Motor neuron (in vitro differentiated cells): ENCODE data around the gene IL3RA. TPM values are rescaled to one million over a fixed set of nuclear protein-coding genes. Genes with fewer than 3 reads are reported as not detected.

Source experiments
- ATAC-seq, 8 experiments: fragments of 200-7000 bp; cut with Tn5 transposase; replicated peaks in 6 of 8; 2 replicates each; pipeline ENCODE4 v1.8.0; 2021; ENCODE audit warnings: mild to moderate bottlenecking in 8 of 8, moderate library complexity in 8 of 8
- H3K27ac ChIP-seq, 2 donors: fragments of 250-450 bp; sonication (Bioruptor Pico); 2 replicates each; pipeline ENCODE4 v1.9.0; 2021; ENCODE audit warnings: antibody characterized with exemption in 2 of 2, mild to moderate bottlenecking in 2 of 2, moderate library complexity in 1 of 2
- H3K4me1 ChIP-seq, 2 donors: fragments of 250-450 bp; sonication (Bioruptor Pico); replicated peaks in 1 of 2; 2 replicates each; pipeline ENCODE4 v1.6.1; 2021; ENCODE audit warnings: antibody characterized with exemption in 2 of 2, mild to moderate bottlenecking in 2 of 2, moderate library complexity in 1 of 2
- H3K4me3 ChIP-seq, 5 donors: fragments of 250-450 bp; sonication (Bioruptor Pico); 2 replicates each; pipeline ENCODE4 v1.9.0; 2021; ENCODE audit warnings: antibody characterized with exemption in 5 of 5, mild to moderate bottlenecking in 5 of 5, moderate library complexity in 4 of 5
- WGBS, 10 experiments: fragments of 450-650 bp; shearing (Covaris generic); methylation state at CpG; one replicate each; pipeline ENCODE4 v1.0.0; 2022; 5-methylcytosine and 5-hydroxymethylcytosine counted together
- in situ Hi-C, 9 experiments: fragments of 400-800 bp; cut with MboI; loops; one replicate each; pipeline ENCODE4 v1.15.0; 2021; ENCODE audit warnings: low sequenced_read_pairs in 9 of 9, low pct_unique_long_range_greater_than_20kb in 2 of 9; ENCODE audit not compliant: unreplicated experiment in 9 of 9
- total RNA-seq, 8 experiments: library from RNA; unstranded; fragments of 300-600 nt; gene quantifications; 2 replicates each; pipeline versions ENCODE4 v1.2.3 to v1.2.4, GENCODE V29; 2022

Gene IL3RA
- total RNA-seq, 8 experiments from 2014 or later = 0.27 to 1.3 (median 0.55) TPM; not detected in 1

DNA sequence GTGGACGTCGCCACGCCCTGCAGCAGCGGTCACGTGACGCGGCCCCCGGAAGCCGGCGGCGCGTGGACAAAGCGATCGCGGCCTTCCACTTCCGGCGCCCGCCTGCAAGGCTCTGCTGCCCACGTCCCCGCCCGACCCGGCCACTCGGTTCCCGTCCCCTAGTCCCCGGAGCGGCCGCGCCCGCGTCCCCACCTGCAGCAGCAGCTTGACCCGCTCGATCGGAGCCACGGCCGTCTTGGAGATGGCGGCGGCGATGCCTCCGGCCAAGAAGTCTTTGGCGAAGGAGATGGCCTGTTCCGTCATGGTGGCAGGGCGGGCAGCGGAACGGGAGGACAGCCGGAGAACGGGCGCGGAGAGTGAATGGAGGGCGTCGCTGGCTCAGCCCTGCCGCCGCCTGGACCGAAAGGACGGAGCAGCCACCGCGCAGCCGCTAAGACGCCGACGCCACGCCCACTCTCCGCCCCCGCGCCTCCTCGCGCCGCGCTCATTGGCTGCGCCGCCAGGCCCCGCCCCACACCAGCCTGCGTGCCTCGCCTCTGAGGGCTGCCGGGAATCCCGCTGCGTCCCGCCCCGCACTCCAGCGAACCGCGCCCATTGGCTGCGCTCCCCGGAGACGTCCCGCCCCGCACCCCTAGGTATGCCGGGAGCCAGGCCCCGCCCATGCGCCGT is 55.3 kb downstream of the IL3RA start, which contains the start of gene SLC25A6:
TSS of gene SLC25A6 (minus strand) at position 407 of the 669 bp plus-strand sequence. CDS start at position 303, 104 bp downstream.
- whole genome bisulfite sequencing, 10 experiments = 0% methylated on average over 7 of the region's 90 CpGs; no CpG with 5 or more reads in 9 of the 10 experiments
- Histone ChIP-seq H3K27ac (peak within 1 kb of the TSS; percentile 99), H3K4me3 (peak within 1 kb of the TSS; percentile 94 to 100 (median 99)), H3K4me1 (peaks cover 15 to 18% of the 10 kb centered on the region in 2 donors)
- in situ Hi-C loops = no loop called here
- ATAC-seq = peak; percentile 70 to 95 (median 92)

DNA sequence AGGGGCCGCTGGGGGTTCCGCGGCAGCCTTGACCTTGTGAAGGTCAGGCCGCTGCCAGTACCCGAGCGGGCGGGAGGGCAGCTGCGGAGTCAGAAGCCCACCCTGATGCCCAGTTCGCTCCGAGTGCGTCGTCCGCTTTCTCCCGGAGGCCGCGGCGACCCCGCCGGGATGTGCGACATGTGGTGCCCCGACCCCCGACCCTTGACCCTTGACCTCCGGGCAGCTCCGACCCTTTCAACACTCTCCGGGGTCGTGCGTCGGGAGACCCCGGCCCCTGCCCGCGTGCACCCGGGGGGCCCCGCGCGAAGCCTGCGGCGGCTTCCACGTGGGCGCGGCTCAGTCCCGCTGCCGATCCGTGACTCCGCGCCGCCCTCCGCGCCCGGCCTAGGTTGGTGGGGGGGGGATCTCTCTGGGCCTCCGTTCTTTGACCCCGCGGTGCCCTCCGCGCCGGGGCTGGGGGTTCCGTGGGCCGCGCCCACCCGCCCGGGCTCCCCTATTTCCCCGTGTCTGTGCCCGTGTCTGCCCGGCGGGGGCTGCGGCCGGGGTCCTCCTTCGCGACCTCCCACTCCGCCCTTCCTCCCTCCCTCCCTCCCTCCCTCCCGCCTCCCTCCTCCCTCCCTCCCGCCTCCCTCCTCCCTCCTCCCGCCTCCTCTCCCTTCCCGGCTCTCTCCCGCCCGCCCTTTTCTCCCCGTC is 55.9 kb downstream of the IL3RA start:
- in situ Hi-C loops = no loop called here
- peak; percentile 44 to 67 (median 56) for ATAC-seq

DNA sequence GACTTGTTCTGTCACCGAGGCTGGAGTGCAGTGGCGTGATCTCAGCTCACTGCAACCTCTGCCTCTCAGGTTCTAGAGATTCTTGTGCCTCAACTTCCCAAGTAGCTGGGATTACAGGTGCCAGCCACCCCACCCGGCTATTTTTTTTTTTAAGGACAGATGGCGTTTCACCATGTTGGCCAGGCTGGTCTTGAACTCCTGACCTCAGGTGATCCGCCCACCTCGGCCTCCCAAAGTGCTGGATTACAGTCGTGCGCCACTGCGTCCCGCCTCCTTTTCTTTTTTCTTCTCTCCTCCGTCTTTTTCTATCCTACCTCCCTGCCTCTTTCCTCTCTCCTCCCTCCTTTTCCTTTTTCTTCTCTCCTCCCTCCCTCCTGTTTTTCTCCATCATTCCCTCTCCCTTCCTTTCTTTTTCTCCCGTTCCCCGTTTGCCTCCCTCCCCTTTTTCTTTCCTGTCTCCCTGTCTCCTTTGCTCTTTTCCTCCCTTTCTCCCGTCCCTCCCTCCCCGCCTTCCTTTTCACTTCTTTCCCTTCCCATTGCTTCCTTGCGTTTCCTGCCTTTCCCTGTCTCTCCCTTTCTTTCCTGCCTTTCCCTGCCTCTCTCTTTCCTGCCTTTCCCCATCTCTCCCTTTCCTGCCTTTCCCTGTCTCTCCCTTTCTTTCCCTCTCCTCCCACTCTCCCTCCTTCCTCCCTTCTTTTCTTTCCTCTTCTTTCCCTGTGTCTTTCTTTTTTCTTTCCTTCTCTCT is 57.5 kb downstream of the IL3RA start:
- in situ Hi-C loops = no loop called here
- no peak overlapping the region for H3K4me3 ChIP-seq
- 20 to 80% (median 38%) methylated on average over 1 to 16 of the region's 16 CpGs for WGBS, 10 experiments

More for the DNA sequence above, 55.9 kb downstream of the IL3RA start:
- Histone ChIP-seq H3K4me1 (peaks cover 15 to 18% of the 10 kb centered on the region in 2 donors), H3K27ac (peak overlapping the region; percentile 89 to 96), H3K4me3 (peak overlapping the region; percentile 94 to 100 (median 99))
- WGBS, 10 experiments = 0% methylated on average over 1 to 2 of the region's 76 CpGs; no CpG with 5 or more reads in 8 of the 10 experiments

DNA sequence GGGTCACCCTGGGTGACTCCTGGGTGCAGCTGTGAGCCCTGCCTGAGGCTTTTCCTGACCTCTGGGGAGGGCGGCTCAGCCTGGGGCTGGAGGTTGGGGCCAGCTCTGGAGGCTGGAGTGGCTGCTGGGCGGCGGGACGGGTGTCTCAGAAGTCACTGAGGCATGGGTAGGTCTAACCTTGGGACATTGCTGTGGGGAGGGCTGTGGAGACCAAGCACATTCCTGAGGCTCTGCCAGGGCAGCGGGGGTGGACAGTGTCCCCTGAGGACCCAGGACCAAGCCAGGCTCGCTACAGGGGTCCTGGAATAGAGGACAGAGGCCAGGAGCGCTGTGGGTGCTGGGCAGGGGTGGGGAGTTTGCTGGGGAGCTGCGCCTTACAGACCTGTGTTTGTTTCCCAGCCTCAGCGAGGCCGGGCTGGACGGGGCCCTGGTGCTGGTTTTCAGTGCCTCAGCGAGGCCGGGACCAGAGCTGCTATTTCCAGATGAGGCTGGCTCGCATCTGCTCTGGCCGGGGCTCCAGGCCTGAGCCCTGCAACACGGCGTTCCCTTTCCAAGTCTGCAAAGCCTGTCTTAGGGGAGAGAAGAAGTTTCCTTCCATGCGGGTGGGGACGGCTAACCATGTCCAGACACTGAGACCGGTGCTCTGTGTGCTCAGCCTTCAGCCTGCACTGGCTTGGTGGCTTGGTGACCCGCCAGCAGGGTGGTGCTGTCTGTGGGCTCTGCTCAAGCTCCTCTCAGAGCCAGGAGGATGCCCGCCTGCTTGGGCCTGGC is 58.3 kb downstream of the IL3RA start:
- Histone ChIP-seq H3K4me3 (no peak overlapping the region), H3K4me1 (peaks cover 15 to 18% of the 10 kb centered on the region in 2 donors), H3K27ac (no peak overlapping the region)
- 0 to 100% (median 40%) methylated on average over 1 to 4 of the region's 22 CpGs; no CpG with 5 or more reads in 5 of the 10 experiments for WGBS, 10 experiments
- peak in 2 of 8 experiments; percentile 0 to 8 for ATAC-seq
- in situ Hi-C loops = no loop called here

More for the DNA sequence above, 57.5 kb downstream of the IL3RA start:
- H3K4me1 ChIP-seq = peaks cover 15 to 18% of the 10 kb centered on the region in 2 donors
- H3K27ac ChIP-seq = no peak overlapping the region
- ATAC-seq = no peak

DNA sequence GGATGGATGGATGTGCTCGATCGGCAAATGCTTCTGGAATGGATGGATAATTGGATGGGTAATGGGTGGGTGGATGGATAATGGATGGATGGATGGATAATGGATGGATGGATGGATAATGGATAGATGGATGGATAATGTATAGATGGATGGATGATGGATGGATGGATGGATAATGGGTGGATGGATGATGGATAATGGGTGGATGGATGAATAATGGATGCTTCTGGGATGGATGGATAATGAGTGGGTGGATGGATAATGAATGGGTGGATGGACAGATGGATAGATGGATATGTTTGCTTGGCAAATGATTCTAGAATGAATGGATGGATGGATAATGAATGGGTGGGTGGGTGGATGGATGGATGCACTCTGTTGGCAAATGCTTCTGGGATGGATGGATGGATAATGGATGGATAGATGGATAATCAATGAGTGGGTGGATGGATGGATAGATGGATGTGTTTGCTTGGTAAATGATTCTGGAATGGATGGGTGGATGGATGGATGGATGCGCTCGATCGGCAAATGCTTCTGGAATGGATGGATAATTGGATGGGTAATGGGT is 59.1 kb downstream of the IL3RA start:
- in situ Hi-C loops = no loop called here
- ATAC-seq = no peak
- Histone ChIP-seq H3K27ac (no peak overlapping the region), H3K4me1 (peaks cover 15 to 18% of the 10 kb centered on the region in 2 donors), H3K4me3 (no peak overlapping the region)
- WGBS, 10 experiments = 79 to 100% (median 88%) methylated on average over 2 to 5 of the region's 5 CpGs; no CpG with 5 or more reads in 1 of the 10 experiments

DNA sequence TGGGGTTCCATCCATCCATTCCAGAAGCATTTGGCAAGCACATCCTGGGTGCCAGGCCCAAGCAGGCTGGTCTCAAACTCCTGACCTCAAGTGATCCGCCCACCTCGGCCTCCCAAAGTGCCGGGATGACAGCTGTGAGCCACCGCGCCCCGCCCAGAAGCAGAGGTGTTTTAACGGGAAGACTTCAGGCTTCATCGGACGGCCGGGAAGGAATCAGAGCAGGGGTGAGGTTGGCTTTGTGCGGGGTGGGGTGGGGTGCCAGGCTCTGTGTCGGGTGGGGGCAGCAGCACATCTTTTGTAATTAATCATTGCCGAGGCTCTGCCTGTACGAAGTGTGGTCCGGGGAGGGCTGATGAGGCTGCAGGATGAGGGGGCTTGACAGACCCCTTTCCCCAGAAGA is 60.4 kb downstream of the IL3RA start:
- WGBS, 10 experiments = 0 to 100% (median 77%) methylated on average over 1 to 8 of the region's 15 CpGs; no CpG with 5 or more reads in 7 of the 10 experiments
- Histone ChIP-seq H3K4me3 (no peak overlapping the region), H3K4me1 (peaks cover 13 to 16% of the 10 kb centered on the region in 2 donors), H3K27ac (no peak overlapping the region)
- in situ Hi-C loops = no loop called here
- ATAC-seq = no peak

DNA sequence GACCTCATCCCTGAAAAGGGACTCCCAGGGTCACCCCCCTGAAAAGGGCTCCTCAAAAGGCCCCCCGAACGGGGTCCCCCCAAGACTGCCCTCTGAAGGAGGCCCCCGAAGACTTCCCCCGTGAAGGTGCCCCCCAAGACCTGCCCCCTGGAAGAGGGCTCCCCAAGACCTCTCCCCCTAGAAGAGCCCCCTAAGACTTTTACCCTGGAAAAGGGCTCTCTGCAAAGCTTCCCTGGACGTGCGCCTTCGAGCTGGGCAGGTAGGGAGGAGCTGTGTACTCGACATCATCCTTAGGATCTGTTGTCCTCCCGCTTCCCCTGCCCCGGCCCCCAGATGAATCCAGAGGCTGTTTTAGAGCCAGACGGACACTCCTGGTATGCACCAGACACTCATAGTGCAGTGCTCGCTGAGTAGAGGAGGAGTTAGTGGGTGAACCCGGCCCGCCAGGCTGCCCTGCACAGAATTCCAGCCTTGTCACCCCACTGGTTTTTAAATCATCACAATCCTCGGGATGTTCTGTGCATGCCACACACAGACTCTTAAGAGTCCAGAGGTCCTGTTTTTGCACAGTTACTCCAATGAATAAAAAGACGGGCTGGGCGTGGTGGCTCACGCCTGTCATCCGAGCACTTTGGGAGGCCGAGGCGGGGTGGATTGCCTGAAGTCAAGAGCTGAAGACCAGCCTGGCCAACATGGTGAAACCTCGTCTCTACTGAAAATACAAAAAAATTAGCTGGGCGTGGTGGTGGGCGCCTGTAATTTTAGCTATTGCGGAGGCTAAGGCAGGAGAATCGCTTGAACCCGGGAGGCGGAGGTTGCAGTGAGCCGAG is 61.1 kb downstream of the IL3RA start:
- 55 to 100% (median 82%) methylated on average over 1 to 11 of the region's 29 CpGs; no CpG with 5 or more reads in 3 of the 10 experiments for WGBS, 10 experiments
- no peak for ATAC-seq
- H3K4me1 ChIP-seq = peaks cover 13 to 16% of the 10 kb centered on the region in 2 donors
- in situ Hi-C loops = no loop called here
- no peak overlapping the region for H3K4me3 ChIP-seq
- H3K27ac ChIP-seq = no peak overlapping the region

DNA sequence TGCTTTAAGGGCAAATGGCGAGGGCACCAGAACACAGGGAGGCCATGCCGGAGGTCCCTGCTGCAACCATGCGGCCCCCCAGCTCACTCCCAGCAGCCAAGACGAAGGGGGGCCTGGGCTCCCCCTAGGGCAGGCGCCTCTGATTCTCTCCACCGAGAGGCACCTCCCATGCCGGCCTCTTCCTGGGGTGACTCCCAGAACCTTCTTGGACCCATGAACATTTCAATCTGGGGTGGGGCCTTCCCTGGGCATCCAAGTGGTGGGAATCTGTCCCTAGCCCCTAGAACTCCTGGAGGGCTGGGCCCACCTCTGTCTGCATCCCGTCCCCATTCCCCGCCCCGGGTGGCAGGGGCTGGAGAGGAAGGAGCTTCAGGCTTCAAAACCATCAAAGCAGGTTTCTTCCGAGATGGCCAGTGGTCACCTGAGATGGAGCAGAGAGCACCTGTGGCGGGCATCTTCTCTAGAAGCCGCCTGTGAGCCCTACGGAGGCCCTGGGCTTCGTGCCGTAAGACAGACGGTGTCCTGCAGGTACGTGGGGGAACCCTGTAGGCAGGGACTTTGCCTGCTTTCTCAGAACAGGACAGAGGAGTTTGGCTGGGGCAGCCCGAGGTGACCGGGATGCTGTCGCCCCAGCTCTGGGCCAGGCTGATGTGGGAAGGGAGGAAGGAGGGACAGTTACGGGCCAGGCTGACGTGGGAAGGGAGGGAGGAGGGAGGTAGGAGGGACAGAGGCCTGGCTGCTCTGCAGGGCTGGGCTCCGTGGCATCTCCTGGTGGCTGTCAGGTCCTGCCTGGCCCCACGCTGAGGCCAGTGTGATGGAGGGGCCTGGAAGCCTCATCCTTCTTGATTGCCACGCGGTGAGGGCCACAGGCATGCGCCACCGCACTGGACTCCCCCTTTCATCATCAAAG is 62.1 kb downstream of the IL3RA start:
- no peak overlapping the region for H3K4me3 ChIP-seq
- peak in 2 of 8 experiments; percentile 35 to 42 for ATAC-seq
- peaks cover 8 to 9% of the 10 kb centered on the region in 2 donors for H3K4me1 ChIP-seq
- no peak overlapping the region for H3K27ac ChIP-seq
- in situ Hi-C loops = no loop called here
- 0 to 100% (median 72%) methylated on average over 1 to 16 of the region's 29 CpGs; no CpG with 5 or more reads in 4 of the 10 experiments for WGBS, 10 experiments

DNA sequence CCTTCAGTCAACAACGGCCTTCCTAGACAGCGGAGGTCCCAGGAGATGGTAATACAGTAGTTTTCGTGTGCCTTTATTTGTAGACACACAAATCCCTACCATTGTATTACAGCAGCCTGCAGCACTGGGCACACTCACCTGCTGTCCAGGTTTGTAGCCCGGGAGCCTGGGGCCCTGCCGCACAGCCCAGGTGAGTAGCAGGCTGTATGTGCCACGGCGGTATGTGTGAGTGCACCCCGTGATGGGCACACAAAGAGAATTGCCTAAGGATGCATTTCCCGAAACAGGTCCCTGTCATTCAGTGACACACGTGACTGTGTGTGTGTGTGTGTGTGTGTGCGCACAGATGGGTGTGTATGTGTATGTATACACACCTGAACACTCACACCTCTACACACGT is 63.5 kb downstream of the IL3RA start:
- in situ Hi-C loops = no loop called here
- no peak for ATAC-seq
- Histone ChIP-seq H3K4me1 (no peaks in the 10 kb centered on the region), H3K27ac (no peak overlapping the region), H3K4me3 (no peak overlapping the region)
- WGBS, 10 experiments = 67 to 100% (median 92%) methylated on average over 2 to 12 of the region's 12 CpGs; no CpG with 5 or more reads in 5 of the 10 experiments

DNA sequence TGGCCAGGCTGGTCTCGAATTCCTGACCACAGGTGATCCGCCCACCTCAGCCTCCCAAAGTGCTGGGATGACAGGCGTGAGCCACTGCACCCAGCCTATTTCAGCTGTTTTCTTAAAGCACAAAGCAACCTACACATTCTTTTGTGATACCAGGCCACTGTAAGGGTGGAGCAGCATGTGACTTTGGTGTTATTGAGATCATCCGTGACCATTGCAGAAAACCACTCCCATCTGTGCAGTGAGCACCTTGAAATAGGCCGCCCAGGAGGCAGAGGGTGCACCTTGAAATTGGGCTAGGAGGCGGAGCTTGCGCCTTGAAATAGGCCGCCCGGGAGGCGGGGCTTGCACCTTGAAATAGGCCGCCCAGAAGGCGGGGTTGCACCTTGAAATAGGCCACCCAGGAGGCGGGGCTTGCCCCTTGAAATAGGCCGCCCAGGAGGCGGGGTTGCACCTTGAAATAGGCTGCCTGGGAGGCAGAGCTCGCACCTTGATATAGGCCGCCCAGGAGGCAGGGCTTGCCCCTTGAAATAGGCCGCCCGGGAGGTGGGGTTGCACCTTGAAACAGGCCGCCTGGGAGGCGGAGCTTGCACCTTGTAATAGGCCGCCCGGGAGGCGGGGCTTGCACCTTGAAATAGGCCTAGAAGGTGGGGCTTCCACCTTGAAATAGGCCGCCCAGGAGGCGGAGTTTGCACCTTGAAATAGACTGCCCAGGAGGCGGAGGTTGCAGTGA is 64.3 kb downstream of the IL3RA start:
- in situ Hi-C loops = no loop called here
- H3K4me3 ChIP-seq = no peak overlapping the region
- no peak overlapping the region for H3K27ac ChIP-seq

More for the DNA sequence above, 64.3 kb downstream of the IL3RA start:
- ATAC-seq = peak in 3 of 8 experiments; percentile 10 to 35 (median 24)
- 50 to 100% (median 100%) methylated on average over 1 to 8 of the region's 27 CpGs; no CpG with 5 or more reads in 3 of the 10 experiments for WGBS, 10 experiments
- H3K4me1 ChIP-seq = no peaks in the 10 kb centered on the region
